Osteocyte (in vitro differentiated cells): Measurements from ENCODE around the gene SMIM22. TPM values are rescaled to one million over a fixed set of nuclear protein-coding genes. Genes with fewer than 3 reads are reported as not detected.

Source experiments
- DNase-seq: peaks from one replicate; pipeline ENCODE4 v3.0.0; 2021; ENCODE audit warnings: mixed read lengths; ENCODE audit not compliant: unreplicated experiment; ENCODE audit errors: extremely low spot score
- H3K27ac Mint-ChIP-seq: one replicate; pipeline ENCODE4 v1.8.0; 2021; ENCODE audit warnings: mild to moderate bottlenecking, mixed read lengths; ENCODE audit not compliant: unreplicated experiment
- H3K27me3 Mint-ChIP-seq: one replicate; pipeline ENCODE4 v1.8.0; 2021; ENCODE audit warnings: mixed read lengths; ENCODE audit not compliant: unreplicated experiment
- H3K36me3 Mint-ChIP-seq: one replicate; pipeline ENCODE4 v1.8.0; 2021; ENCODE audit warnings: mixed read lengths; ENCODE audit not compliant: unreplicated experiment
- H3K4me1 Mint-ChIP-seq: one replicate; pipeline ENCODE4 v1.8.0; 2021; ENCODE audit warnings: mixed read lengths; ENCODE audit not compliant: unreplicated experiment
- H3K4me3 Mint-ChIP-seq: one replicate; pipeline ENCODE4 v1.8.0; 2021; ENCODE audit warnings: mild to moderate bottlenecking, moderate library complexity, mixed read lengths; ENCODE audit not compliant: unreplicated experiment
- H3K9me3 Mint-ChIP-seq: one replicate; pipeline ENCODE4 v1.8.0; 2021; ENCODE audit warnings: mixed read lengths; ENCODE audit not compliant: unreplicated experiment
- total RNA-seq: library from RNA; stranded (reverse); gene quantifications from 2 replicates; pipeline ENCODE4 v1.2.1, GENCODE V29; 2021
- TF ChIP-seq, protein P1 (sequence below): fragments of 200-600 bp; sonication (generic); IDR thresholded peaks from 2 replicates; pipeline ENCODE4 v1.5.0; 2021; ENCODE audit warnings: antibody characterized with exemption, mild to moderate bottlenecking, moderate library complexity

The SMIM22 gene
- total RNA-seq, 1 donor from 2014 or later = not detected

DNA sequence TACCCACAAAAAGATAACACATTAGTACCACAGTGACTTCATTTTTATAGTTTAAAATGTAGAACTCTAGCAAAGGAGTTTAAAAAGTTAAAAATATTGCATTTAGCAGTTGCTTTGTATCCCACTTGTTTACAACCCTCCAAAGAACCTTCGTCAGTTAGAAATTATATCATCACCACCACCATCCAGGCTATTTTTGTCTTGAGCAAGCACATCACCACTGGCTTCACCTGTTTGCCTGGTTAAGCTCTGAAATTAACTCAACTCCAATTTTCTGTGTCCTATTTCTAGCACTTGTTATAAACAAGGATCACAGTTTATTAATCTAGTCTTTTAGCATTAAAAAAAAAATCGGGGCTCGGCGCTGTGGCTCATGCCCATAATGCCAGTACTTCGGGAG lies 45.8 kb downstream of the SMIM22 start:
- Mint-ChIP-seq H3K4me3 (no peak overlapping the region), H3K27me3 (no peaks in the 10 kb centered on the region), H3K9me3 (no peaks in the 10 kb centered on the region), H3K36me3 (peaks cover 45% of the 10 kb centered on the region), H3K27ac (no peak overlapping the region), H3K4me1 (peaks cover 7% of the 10 kb centered on the region)
- TF ChIP-seq, protein P1, sequence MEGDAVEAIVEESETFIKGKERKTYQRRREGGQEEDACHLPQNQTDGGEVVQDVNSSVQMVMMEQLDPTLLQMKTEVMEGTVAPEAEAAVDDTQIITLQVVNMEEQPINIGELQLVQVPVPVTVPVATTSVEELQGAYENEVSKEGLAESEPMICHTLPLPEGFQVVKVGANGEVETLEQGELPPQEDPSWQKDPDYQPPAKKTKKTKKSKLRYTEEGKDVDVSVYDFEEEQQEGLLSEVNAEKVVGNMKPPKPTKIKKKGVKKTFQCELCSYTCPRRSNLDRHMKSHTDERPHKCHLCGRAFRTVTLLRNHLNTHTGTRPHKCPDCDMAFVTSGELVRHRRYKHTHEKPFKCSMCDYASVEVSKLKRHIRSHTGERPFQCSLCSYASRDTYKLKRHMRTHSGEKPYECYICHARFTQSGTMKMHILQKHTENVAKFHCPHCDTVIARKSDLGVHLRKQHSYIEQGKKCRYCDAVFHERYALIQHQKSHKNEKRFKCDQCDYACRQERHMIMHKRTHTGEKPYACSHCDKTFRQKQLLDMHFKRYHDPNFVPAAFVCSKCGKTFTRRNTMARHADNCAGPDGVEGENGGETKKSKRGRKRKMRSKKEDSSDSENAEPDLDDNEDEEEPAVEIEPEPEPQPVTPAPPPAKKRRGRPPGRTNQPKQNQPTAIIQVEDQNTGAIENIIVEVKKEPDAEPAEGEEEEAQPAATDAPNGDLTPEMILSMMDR = no peak
- no peak for DNase-seq

Other genes with a start within 250 kb of the SMIM22 start
- 0.08 and 0.26 TPM in 2 replicates for gene C16orf96, start 239.0 kb upstream of the SMIM22 start, total RNA-seq
- 33.6 and 38.4 TPM in 2 replicates for gene UBALD1, start 180.5 kb upstream of the SMIM22 start, total RNA-seq
- 88.0 and 94.6 TPM in 2 replicates for gene MGRN1, start 170.5 kb upstream of the SMIM22 start, total RNA-seq
- 26.2 and 28.9 TPM in 2 replicates for gene NUDT16L1, start 101.8 kb upstream of the SMIM22 start, total RNA-seq
- gene ANKS3, start 61.1 kb upstream of the SMIM22 start, total RNA-seq = 30.0 TPM in 2 replicates
- 1.2 and 1.7 TPM in 2 replicates for gene DNAAF8, start 60.8 kb upstream of the SMIM22 start, total RNA-seq
- gene ZNF500, start 28.2 kb upstream of the SMIM22 start, total RNA-seq = 22.8 and 23.5 TPM in 2 replicates
- not detected in 2 replicates for gene SEPTIN12, start 7.0 kb upstream of the SMIM22 start, total RNA-seq
- 16.1 and 19.1 TPM in 2 replicates for gene ROGDI, start 7.3 kb downstream of the SMIM22 start, total RNA-seq
- gene GLYR1, start 51.9 kb downstream of the SMIM22 start, total RNA-seq = 73.5 and 76.9 TPM in 2 replicates
- gene UBN1, start 52.1 kb downstream of the SMIM22 start, total RNA-seq = 50.3 and 50.8 TPM in 2 replicates
- gene PPL, start 141.8 kb downstream of the SMIM22 start, total RNA-seq = 9.7 and 10.3 TPM in 2 replicates
- not detected in 2 replicates for gene SEC14L5, start 163.0 kb downstream of the SMIM22 start, total RNA-seq
- gene NAGPA, start 238.6 kb downstream of the SMIM22 start, total RNA-seq = 16.8 and 19.9 TPM in 2 replicates